ENCODE measurements around the gene EPHB2. TPM values are rescaled to one million over a fixed set of nuclear protein-coding genes. Genes with fewer than 3 reads are reported as not detected.

Gene EPHB2
- total and polyA plus RNA-seq, 2 experiments from 2014 or later: 1.0 to 5.1 TPM

DNA sequence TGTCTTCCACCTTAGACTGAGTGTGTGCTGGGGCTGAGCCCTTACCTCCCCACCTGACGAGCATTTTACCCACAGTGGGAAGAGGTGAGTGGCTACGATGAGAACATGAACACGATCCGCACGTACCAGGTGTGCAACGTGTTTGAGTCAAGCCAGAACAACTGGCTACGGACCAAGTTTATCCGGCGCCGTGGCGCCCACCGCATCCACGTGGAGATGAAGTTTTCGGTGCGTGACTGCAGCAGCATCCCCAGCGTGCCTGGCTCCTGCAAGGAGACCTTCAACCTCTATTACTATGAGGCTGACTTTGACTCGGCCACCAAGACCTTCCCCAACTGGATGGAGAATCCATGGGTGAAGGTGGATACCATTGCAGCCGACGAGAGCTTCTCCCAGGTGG is 73.7 kb downstream of the EPHB2 start:
- H3K9ac ChIP-seq: no peak overlapping the region
- no peaks in the 10 kb centered on the region for H3K9me3 ChIP-seq (ENCODE audit: low read depth)
- no peak overlapping the region for H3K4me2 ChIP-seq (ENCODE audit: unreplicated experiment)
- no peaks in the 10 kb centered on the region for H4K20me1 ChIP-seq (ENCODE audit: insufficient read depth)
- H2AFZ ChIP-seq: no peak overlapping the region
- DNase-seq: no peak
- 0 out of 2 replicates have a peak, but pooled peaks cover 1% of the 10 kb centered on the region for H3K4me1 ChIP-seq (ENCODE audit: insufficient read depth)
- TF ChIP-seq EZH2phosphoT487 (IDR thresholded peaks at IDR 0.05; ENCODE audit: insufficient read depth, low read depth) (no peak), EZH2 (IDR thresholded peaks at IDR 0.05; ENCODE audit: insufficient read depth, poor library complexity, severe bottlenecking) (no peak)
- WGBS, 2 experiments (ENCODE audit: low coverage in 1 of 2, low lambda C conversion rate in 2 of 2, missing lambda C conversion rate in 2 of 2): 94 to 99% methylated on average over 15 to 19 of the region's 19 CpGs
- in situ Hi-C loops (cut with MboI): no loop called here
- no peak overlapping the region for H3K4me3 ChIP-seq
- H3K79me2 ChIP-seq (ENCODE audit: insufficient read depth): no peaks in the 10 kb centered on the region
- H3K27ac ChIP-seq: no peak overlapping the region
- no peaks in the 10 kb centered on the region for H3F3A ChIP-seq (ENCODE audit: insufficient read depth)
- no peaks in the 10 kb centered on the region for H3K36me3 ChIP-seq (ENCODE audit: low read depth)
- H3K9me2 ChIP-seq (ENCODE audit: insufficient read depth): no peaks in the 10 kb centered on the region
- H3K27me3 ChIP-seq (replicated peaks; ENCODE audit: insufficient read depth): no peaks in the 10 kb centered on the region

DNA sequence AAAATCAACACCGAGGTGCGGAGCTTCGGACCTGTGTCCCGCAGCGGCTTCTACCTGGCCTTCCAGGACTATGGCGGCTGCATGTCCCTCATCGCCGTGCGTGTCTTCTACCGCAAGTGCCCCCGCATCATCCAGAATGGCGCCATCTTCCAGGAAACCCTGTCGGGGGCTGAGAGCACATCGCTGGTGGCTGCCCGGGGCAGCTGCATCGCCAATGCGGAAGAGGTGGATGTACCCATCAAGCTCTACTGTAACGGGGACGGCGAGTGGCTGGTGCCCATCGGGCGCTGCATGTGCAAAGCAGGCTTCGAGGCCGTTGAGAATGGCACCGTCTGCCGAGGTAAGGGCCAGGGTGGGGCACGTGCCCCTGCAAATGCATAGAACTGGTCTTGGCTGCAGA is 74.1 kb downstream of the EPHB2 start:
- Histone ChIP-seq H3K4me1 (ENCODE audit: insufficient read depth) (0 out of 2 replicates have a peak, but pooled peaks cover 5% of the 10 kb centered on the region), H3K27ac (no peak overlapping the region), H3K9ac (no peak overlapping the region), H2AFZ (no peak overlapping the region), H3K27me3 (replicated peaks; ENCODE audit: insufficient read depth) (no peaks in the 10 kb centered on the region), H3K36me3 (ENCODE audit: low read depth) (no peaks in the 10 kb centered on the region), H4K20me1 (ENCODE audit: insufficient read depth) (no peaks in the 10 kb centered on the region), H3K79me2 (ENCODE audit: insufficient read depth) (no peaks in the 10 kb centered on the region), H3K9me2 (ENCODE audit: insufficient read depth) (no peaks in the 10 kb centered on the region), H3K4me3 (no peak overlapping the region), H3F3A (ENCODE audit: insufficient read depth) (no peaks in the 10 kb centered on the region), H3K4me2 (ENCODE audit: unreplicated experiment) (no peak overlapping the region), H3K9me3 (ENCODE audit: low read depth) (no peaks in the 10 kb centered on the region)
- no peak for TF ChIP-seq EZH2phosphoT487 (IDR thresholded peaks at IDR 0.05; ENCODE audit: insufficient read depth, low read depth)
- TF ChIP-seq EZH2 (IDR thresholded peaks at IDR 0.05; ENCODE audit: insufficient read depth, poor library complexity, severe bottlenecking): no peak
- DNase-seq: no peak
- 98% methylated on average over 22 to 27 of the region's 27 CpGs for WGBS, 2 experiments (ENCODE audit: low coverage in 1 of 2, low lambda C conversion rate in 2 of 2, missing lambda C conversion rate in 2 of 2)
- in situ Hi-C loops (cut with MboI): no loop called here

DNA sequence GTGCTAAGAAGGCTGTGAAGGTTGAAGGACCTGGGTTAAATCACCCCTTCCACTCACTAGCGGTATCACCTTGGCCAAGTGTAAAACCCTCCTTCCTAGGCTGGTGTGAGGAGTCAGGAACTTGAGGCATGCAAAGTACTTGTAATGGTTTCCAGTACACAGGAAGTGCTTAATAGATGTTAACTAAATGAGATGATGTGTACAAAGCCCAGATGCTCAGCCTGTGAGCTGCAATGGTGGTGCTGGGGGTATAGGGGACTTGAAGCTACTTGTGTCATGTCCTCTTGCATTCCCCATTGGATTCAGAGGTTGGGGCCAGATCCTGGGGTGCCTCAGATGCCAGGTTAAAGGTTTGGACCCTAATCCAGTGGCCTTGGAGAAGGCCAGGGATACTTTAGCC is 75.5 kb downstream of the EPHB2 start:
- in situ Hi-C loops (cut with MboI): no loop called here
- H3K79me2 ChIP-seq (ENCODE audit: insufficient read depth): no peaks in the 10 kb centered on the region
- no peak for TF ChIP-seq EZH2phosphoT487 (IDR thresholded peaks at IDR 0.05; ENCODE audit: insufficient read depth, low read depth)
- TF ChIP-seq EZH2 (IDR thresholded peaks at IDR 0.05; ENCODE audit: insufficient read depth, poor library complexity, severe bottlenecking): no peak
- no peaks in the 10 kb centered on the region for H3K9me3 ChIP-seq (ENCODE audit: low read depth)
- H3K9ac ChIP-seq: no peak overlapping the region
- no peak for DNase-seq
- 0 out of 2 replicates have a peak, but pooled peaks cover 6% of the 10 kb centered on the region for H3K4me1 ChIP-seq (ENCODE audit: insufficient read depth)
- H3K27me3 ChIP-seq (replicated peaks; ENCODE audit: insufficient read depth): no peaks in the 10 kb centered on the region
- no peak overlapping the region for H3K4me2 ChIP-seq (ENCODE audit: unreplicated experiment)
- H3K9me2 ChIP-seq (ENCODE audit: insufficient read depth): no peaks in the 10 kb centered on the region
- 97 to 100% methylated on average over 1 of the region's 1 CpG for WGBS, 2 experiments (ENCODE audit: low coverage in 1 of 2, low lambda C conversion rate in 2 of 2, missing lambda C conversion rate in 2 of 2)
- no peaks in the 10 kb centered on the region for H4K20me1 ChIP-seq (ENCODE audit: insufficient read depth)
- H3K4me3 ChIP-seq: no peak overlapping the region
- H3K27ac ChIP-seq: no peak overlapping the region
- no peak overlapping the region for H2AFZ ChIP-seq
- no peaks in the 10 kb centered on the region for H3K36me3 ChIP-seq (ENCODE audit: low read depth)
- no peaks in the 10 kb centered on the region for H3F3A ChIP-seq (ENCODE audit: insufficient read depth)

DNA sequence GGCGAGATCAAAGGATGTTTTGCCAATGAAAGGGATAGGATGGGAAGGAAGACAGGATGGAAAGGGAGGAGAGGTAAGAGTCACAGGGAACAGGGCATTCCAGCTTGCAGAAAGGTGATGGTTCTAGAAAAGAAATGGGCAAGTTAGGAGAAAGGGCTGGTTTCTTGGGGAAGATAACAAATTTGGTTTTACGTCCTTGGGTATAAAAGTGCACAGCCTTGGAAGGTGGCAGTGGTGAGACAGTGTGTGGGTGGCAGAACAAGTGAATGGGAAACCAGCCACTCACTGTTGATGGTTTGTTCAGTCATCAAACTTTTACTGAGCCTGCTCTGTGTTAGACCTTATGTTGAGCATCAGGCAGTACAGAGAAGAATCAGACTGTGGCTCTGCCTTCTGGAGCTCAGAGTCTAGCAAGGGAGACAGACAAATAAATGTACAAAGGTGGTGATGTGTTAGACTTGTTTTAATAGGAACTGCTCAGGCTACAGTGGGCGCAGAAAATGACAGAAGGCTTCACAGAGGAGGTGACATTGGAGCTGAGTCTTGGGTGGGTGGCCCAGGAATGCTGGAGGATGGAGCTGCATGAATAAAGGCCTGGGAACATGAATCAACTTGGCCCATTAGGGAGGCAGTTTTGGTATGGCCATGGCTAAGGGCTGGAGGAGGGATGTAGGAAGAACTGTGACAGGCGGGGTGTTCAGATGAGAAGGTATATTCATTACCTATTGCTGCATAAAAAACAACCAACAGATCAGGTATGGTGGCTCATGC is 76.3 kb downstream of the EPHB2 start:
- no peak overlapping the region for H3K27ac ChIP-seq
- H2AFZ ChIP-seq: no peak overlapping the region
- H3K9me3 ChIP-seq (ENCODE audit: low read depth): no peaks in the 10 kb centered on the region
- H4K20me1 ChIP-seq (ENCODE audit: insufficient read depth): no peaks in the 10 kb centered on the region
- H3K27me3 ChIP-seq (replicated peaks; ENCODE audit: insufficient read depth): no peaks in the 10 kb centered on the region
- H3F3A ChIP-seq (ENCODE audit: insufficient read depth): no peaks in the 10 kb centered on the region
- H3K9ac ChIP-seq: no peak overlapping the region
- DNase-seq: no peak
- no peak overlapping the region for H3K4me3 ChIP-seq
- 0 out of 2 replicates have a peak, but pooled peaks cover 6% of the 10 kb centered on the region for H3K4me1 ChIP-seq (ENCODE audit: insufficient read depth)
- TF ChIP-seq EZH2 (IDR thresholded peaks at IDR 0.05; ENCODE audit: insufficient read depth, poor library complexity, severe bottlenecking) (no peak), EZH2phosphoT487 (IDR thresholded peaks at IDR 0.05; ENCODE audit: insufficient read depth, low read depth) (no peak)
- H3K9me2 ChIP-seq (ENCODE audit: insufficient read depth): no peaks in the 10 kb centered on the region
- H3K4me2 ChIP-seq (ENCODE audit: unreplicated experiment): no peak overlapping the region
- WGBS, 2 experiments (ENCODE audit: low coverage in 1 of 2, low lambda C conversion rate in 2 of 2, missing lambda C conversion rate in 2 of 2): 95 to 96% methylated on average over 4 of the region's 4 CpGs
- no peaks in the 10 kb centered on the region for H3K36me3 ChIP-seq (ENCODE audit: low read depth)
- in situ Hi-C loops (cut with MboI): no loop called here
- no peaks in the 10 kb centered on the region for H3K79me2 ChIP-seq (ENCODE audit: insufficient read depth)

Measured in GM23248 (cell line).